ENCODE measurements around the gene LRRN2.

DNA sequence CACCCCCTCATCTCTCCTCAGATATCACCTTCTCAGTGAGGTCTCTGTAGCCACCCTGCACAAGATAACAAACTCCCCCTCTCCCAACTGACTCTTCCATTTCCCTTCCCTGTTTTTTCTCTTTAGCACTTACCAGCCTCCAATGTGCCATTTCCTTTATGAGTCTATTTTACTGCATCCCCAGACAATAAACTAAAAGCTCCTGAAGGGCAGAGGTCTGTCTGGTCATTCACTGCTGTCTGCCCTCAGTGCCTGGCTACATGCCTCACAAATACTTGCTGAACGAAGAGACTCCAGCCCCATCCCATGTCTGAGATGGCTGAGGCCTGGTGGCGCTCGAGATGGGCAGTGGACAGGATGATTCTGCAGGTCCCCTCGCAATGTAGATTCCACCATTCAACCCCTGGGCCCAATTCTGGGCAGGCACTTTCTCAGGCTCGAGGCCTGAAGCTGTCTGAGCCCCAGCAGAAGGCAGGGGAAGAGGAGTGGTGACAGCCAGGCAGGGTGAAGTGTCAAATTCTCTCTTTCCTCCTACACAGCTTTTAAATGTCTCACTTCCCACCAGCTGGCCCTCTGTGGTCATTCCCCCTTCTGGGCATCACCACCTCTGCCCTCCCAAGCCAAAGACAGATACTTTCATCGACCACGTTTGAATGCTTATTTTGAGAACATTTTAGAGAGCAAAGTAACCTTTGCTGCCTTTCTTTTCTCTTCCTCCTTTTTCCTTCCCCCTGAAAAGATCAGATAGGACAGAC, 6.6 kb downstream of the LRRN2 start:
- TF ChIP-seq POLR2A (IDR thresholded peaks at IDR 0.05) = no peak
- TF ChIP-seq, protein P1, sequence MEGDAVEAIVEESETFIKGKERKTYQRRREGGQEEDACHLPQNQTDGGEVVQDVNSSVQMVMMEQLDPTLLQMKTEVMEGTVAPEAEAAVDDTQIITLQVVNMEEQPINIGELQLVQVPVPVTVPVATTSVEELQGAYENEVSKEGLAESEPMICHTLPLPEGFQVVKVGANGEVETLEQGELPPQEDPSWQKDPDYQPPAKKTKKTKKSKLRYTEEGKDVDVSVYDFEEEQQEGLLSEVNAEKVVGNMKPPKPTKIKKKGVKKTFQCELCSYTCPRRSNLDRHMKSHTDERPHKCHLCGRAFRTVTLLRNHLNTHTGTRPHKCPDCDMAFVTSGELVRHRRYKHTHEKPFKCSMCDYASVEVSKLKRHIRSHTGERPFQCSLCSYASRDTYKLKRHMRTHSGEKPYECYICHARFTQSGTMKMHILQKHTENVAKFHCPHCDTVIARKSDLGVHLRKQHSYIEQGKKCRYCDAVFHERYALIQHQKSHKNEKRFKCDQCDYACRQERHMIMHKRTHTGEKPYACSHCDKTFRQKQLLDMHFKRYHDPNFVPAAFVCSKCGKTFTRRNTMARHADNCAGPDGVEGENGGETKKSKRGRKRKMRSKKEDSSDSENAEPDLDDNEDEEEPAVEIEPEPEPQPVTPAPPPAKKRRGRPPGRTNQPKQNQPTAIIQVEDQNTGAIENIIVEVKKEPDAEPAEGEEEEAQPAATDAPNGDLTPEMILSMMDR (IDR thresholded peaks at IDR 0.05) = no peak
